ENCODE measurements around the gene ASTN2. TPM values are rescaled to one million over a fixed set of nuclear protein-coding genes. Genes with fewer than 3 reads are reported as not detected.

ASTN2 gene
- total and polyA plus RNA-seq, 2 donors (not counting 3 experiments of a cell fraction or from before 2014, with no cell fraction given): 1.0 to 1.9 TPM

GRCh38 chr9:117411547-117411946 is 3.3 kb downstream of the ASTN2 start:
- no peak overlapping the region for H3K9ac ChIP-seq (replicated peaks; ENCODE audit: extremely low read depth, insufficient read depth, low read length)
- TF ChIP-seq MYC (IDR thresholded peaks at IDR 0.05; ENCODE audit: low read depth, low read length): no peak
- TF ChIP-seq, protein P1, sequence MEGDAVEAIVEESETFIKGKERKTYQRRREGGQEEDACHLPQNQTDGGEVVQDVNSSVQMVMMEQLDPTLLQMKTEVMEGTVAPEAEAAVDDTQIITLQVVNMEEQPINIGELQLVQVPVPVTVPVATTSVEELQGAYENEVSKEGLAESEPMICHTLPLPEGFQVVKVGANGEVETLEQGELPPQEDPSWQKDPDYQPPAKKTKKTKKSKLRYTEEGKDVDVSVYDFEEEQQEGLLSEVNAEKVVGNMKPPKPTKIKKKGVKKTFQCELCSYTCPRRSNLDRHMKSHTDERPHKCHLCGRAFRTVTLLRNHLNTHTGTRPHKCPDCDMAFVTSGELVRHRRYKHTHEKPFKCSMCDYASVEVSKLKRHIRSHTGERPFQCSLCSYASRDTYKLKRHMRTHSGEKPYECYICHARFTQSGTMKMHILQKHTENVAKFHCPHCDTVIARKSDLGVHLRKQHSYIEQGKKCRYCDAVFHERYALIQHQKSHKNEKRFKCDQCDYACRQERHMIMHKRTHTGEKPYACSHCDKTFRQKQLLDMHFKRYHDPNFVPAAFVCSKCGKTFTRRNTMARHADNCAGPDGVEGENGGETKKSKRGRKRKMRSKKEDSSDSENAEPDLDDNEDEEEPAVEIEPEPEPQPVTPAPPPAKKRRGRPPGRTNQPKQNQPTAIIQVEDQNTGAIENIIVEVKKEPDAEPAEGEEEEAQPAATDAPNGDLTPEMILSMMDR (IDR thresholded peaks at IDR 0.05; ENCODE audit: extremely low read depth in 1 of 2, insufficient read depth in 1 of 2, low read depth in 1 of 2, low read length in 2 of 2): peak; percentile 26 to 30
- ChIA-PET CTCF (no interaction called here), POLR2A (no interaction called here)
- no peaks in the 10 kb centered on the region for H3K36me3 ChIP-seq (ENCODE audit: control insufficient read depth in 2 of 2, extremely low read depth in 1 of 2, insufficient read depth in 2 of 2, low read length in 2 of 2)
- no peaks in the 10 kb centered on the region for H3K9me3 ChIP-seq (replicated peaks; ENCODE audit: control insufficient read depth, insufficient read depth, low read length)
- dilution Hi-C loops (cut with MboI; ENCODE audit: extremely low pct_ligation_motif_present, low sequenced_read_pairs): no loop called here
- H3K27ac ChIP-seq (ENCODE audit: insufficient read depth, low read depth, low read length): no peak overlapping the region
- no peak overlapping the region for H2AFZ ChIP-seq (ENCODE audit: low read depth, low read length)
- no peak overlapping the region for H3K4me3 ChIP-seq (replicated peaks in 1 of 3; ENCODE audit: insufficient read depth in 1 of 3, low read depth in 1 of 3, low read length in 3 of 3)
- H3K4me1 ChIP-seq (ENCODE audit: control insufficient read depth, extremely low read depth, insufficient read depth, low read length): no peaks in the 10 kb centered on the region
- H3K79me2 ChIP-seq (ENCODE audit: control insufficient read depth, insufficient read depth, low read length): no peaks in the 10 kb centered on the region
- H3K27me3 ChIP-seq (ENCODE audit: control insufficient read depth in 2 of 2, insufficient read depth in 2 of 2, low read length in 2 of 2): peaks cover 34 to 36% of the 10 kb centered on the region in 2 experiments
- H3K4me2 ChIP-seq (ENCODE audit: insufficient read depth, low read length): no peak overlapping the region
- DNase-seq (ENCODE audit: low read depth, low spot score) (no peak), FAIRE-seq (no peak)
- intact Hi-C loops (cut with micrococcal nuclease): no loop called here
- H4K20me1 ChIP-seq (replicated peaks; ENCODE audit: control insufficient read depth, extremely low read depth, insufficient read depth, low read length): no peaks in the 10 kb centered on the region
- no TSS peak for BruUV-seq (replicated peaks)
- H3K9me1 ChIP-seq (replicated peaks; ENCODE audit: control insufficient read depth, extremely low read depth, insufficient read depth, low read length): no peaks in the 10 kb centered on the region

- Histone ChIP-seq H3K36me3 (ENCODE audit: control insufficient read depth in 2 of 2, extremely low read depth in 1 of 2, insufficient read depth in 2 of 2, low read length in 2 of 2) (no peaks in the 10 kb centered on the region), H3K27ac (ENCODE audit: insufficient read depth, low read depth, low read length) (no peak overlapping the region), H3K27me3 (ENCODE audit: control insufficient read depth in 2 of 2, insufficient read depth in 2 of 2, low read length in 2 of 2) (peaks cover 23% of the 10 kb centered on the region in 2 experiments), H3K79me2 (ENCODE audit: control insufficient read depth, insufficient read depth, low read length) (no peaks in the 10 kb centered on the region), H3K4me2 (ENCODE audit: insufficient read depth, low read length) (no peak overlapping the region), H3K9me3 (replicated peaks; ENCODE audit: control insufficient read depth, insufficient read depth, low read length) (no peaks in the 10 kb centered on the region), H3K9ac (replicated peaks; ENCODE audit: extremely low read depth, insufficient read depth, low read length) (no peak overlapping the region), H3K9me1 (replicated peaks; ENCODE audit: control insufficient read depth, extremely low read depth, insufficient read depth, low read length) (no peaks in the 10 kb centered on the region), H3K4me1 (ENCODE audit: control insufficient read depth, extremely low read depth, insufficient read depth, low read length) (no peaks in the 10 kb centered on the region), H3K4me3 (replicated peaks in 1 of 3; ENCODE audit: insufficient read depth in 1 of 3, low read depth in 1 of 3, low read length in 3 of 3) (no peak overlapping the region), H4K20me1 (replicated peaks; ENCODE audit: control insufficient read depth, extremely low read depth, insufficient read depth, low read length) (no peaks in the 10 kb centered on the region), H2AFZ (ENCODE audit: low read depth, low read length) (no peak overlapping the region)
- FAIRE-seq (no peak), DNase-seq (ENCODE audit: low read depth, low spot score) (no peak)
- ChIA-PET POLR2A (no interaction called here), CTCF (no interaction called here)
- intact Hi-C loops (cut with micrococcal nuclease): no loop called here
- no TSS peak for BruUV-seq (replicated peaks)
- TF ChIP-seq GATA2 (IDR thresholded peaks at IDR 0.05; ENCODE audit: insufficient read depth, insufficient read length, low read depth, low read length): no peak
- no peak for TF ChIP-seq EZH2 (IDR thresholded peaks at IDR 0.05; ENCODE audit: borderline replicate concordance, low read depth, low read length, severe bottlenecking)
- TF ChIP-seq FOS (IDR thresholded peaks at IDR 0.05; ENCODE audit: borderline replicate concordance, insufficient read depth, low read length): no peak
- TF ChIP-seq MYC (IDR thresholded peaks at IDR 0.05; ENCODE audit: low read depth, low read length): no peak
- no peak for TF ChIP-seq JUN (IDR thresholded peaks at IDR 0.05; ENCODE audit: borderline replicate concordance, insufficient read depth, insufficient read length, low read depth)
- TF ChIP-seq MAX (IDR thresholded peaks at IDR 0.05; ENCODE audit: insufficient read depth, insufficient read length): no peak
- TF ChIP-seq POLR2AphosphoS5 (IDR thresholded peaks at IDR 0.05; ENCODE audit: insufficient read depth, low read depth, low read length): no peak
- TF ChIP-seq, protein P1 (IDR thresholded peaks at IDR 0.05; ENCODE audit: extremely low read depth in 1 of 2, insufficient read depth in 1 of 2, low read depth in 1 of 2, low read length in 2 of 2): no peak
- TF ChIP-seq POLR2A (IDR thresholded peaks at IDR 0.05; ENCODE audit: low read depth, low read length): no peak
- dilution Hi-C loops (cut with MboI; ENCODE audit: extremely low pct_ligation_motif_present, low sequenced_read_pairs): no loop called here
Observed at GRCh38 chr9:117409321-117409720, 5.5 kb downstream of the ASTN2 start.

All from endothelial cell of umbilical vein (primary cell).